ENCODE data around the gene KLK7. TPM values are rescaled to one million over a fixed set of nuclear protein-coding genes. Genes with fewer than 3 reads are reported as not detected.

The KLK7 gene
- total and polyA plus RNA-seq, 12 donors: 0.03 to 0.06 TPM; not detected in 10

- TF ChIP-seq CTCF (IDR thresholded peaks at IDR 0.05) (no peak), POLR2A (IDR thresholded peaks at IDR 0.05) (no peak)
- H3K36me3 ChIP-seq (replicated peaks in 1 of 2): no peaks in the 10 kb centered on the region
- peaks cover 14% of the 10 kb centered on the region for H3K27me3 ChIP-seq
- no peak overlapping the region for H3K4me3 ChIP-seq
- H3K27ac ChIP-seq: no peak overlapping the region
- intact Hi-C loops (cut with DNase I): loop anchor here in 1 of 2 donors (10.0 kb wide), 1 partner anchor 85 kb away; no protein-coding TSS in a partner anchor
- no peak for DNase-seq
- H3K9me3 ChIP-seq (replicated peaks in 1 of 3): no peaks in the 10 kb centered on the region
- 61 to 73% (median 65%) methylated on average over 4 of the region's 4 CpGs for WGBS, 4 donors
- H3K4me1 ChIP-seq (replicated peaks in 1 of 2): no peaks in the 10 kb centered on the region
Measured at GRCh38 chr19:51010066-51010795, 26.5 kb upstream of the KLK7 start.

DNA sequence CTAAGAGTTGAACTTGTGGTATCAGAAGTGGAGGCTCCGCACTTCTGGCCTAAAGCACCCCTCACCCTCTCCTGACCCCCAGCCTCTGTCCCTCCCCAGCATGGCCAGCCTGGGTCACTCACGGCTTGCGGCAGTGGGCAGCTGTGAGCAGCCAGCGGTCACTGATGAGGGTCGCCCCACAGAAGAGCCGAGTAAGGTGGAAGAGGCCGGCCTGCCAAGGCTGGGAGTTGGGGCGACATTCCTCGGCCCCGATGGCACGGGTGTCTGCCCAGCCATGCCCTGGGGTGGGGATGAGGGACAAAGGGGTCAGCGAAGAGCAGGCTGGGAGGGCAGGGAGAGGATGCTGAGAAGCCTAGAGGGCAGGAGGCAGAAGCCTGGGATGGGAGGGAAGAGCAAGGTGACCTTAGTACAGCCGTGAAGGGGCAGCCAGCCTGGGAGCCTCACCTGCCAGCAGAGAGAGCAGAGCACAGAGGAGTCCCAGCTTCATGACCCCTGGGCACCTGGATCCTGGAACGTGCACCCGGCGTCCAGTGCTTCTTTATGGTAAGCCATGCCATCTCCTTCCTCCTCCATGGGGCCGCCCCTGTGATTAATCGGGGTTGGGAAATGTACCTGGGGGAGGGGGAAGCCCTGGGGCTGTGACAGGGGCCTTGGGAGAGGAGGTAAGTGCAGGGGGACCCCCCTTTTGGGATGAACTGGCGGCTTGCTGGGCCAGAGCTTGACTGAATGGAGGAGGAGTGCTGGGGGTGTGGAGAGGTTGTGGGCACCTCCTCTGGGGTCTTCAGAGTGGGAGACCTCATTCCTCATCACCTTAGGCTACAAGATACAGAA, 25.6 kb upstream of the KLK7 start:
- 61 to 72% (median 67%) methylated on average over 7 to 19 of the region's 19 CpGs for WGBS, 4 donors
- no peaks in the 10 kb centered on the region for H3K36me3 ChIP-seq (replicated peaks in 1 of 2)
- H3K27ac ChIP-seq: no peak overlapping the region
- TF ChIP-seq POLR2A (IDR thresholded peaks at IDR 0.05) (no peak), CTCF (IDR thresholded peaks at IDR 0.05) (no peak)
- no peak overlapping the region for H3K4me3 ChIP-seq
- DNase-seq: no peak
- no peaks in the 10 kb centered on the region for H3K4me1 ChIP-seq (replicated peaks in 1 of 2)
- intact Hi-C loops (cut with DNase I): no loop called here
- peaks cover 10% of the 10 kb centered on the region for H3K27me3 ChIP-seq
- no peaks in the 10 kb centered on the region for H3K9me3 ChIP-seq (replicated peaks in 1 of 3)

DNA sequence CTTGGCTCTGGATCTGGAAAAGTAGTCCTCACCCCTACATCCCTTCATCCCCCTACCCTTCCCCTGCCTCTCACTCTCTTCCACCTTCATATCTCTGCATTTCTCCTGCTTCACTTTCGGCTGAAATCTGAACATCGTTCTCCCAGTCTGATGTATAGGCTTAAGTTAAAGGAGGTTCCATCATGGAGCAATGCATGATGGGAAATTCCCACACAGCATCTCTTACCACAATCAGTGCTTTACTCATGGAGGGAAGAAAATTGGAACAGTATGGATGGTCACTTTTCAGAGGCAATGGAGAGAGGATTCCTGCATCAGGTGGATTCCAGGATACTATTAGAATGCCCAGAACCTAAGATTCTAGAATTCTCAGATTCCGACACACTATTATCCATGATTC, 23.8 kb upstream of the KLK7 start:
- H3K4me1 ChIP-seq (replicated peaks in 1 of 2): no peaks in the 10 kb centered on the region
- 72 to 83% (median 75%) methylated on average over 3 of the region's 3 CpGs for WGBS, 4 donors
- H3K27ac ChIP-seq: no peak overlapping the region
- no peak for TF ChIP-seq POLR2A (IDR thresholded peaks at IDR 0.05)
- no peak for TF ChIP-seq CTCF (IDR thresholded peaks at IDR 0.05)
- H3K4me3 ChIP-seq: no peak overlapping the region
- intact Hi-C loops (cut with DNase I): no loop called here
- no peaks in the 10 kb centered on the region for H3K36me3 ChIP-seq (replicated peaks in 1 of 2)
- DNase-seq: no peak
- H3K9me3 ChIP-seq (replicated peaks in 1 of 3): no peaks in the 10 kb centered on the region
- H3K27me3 ChIP-seq: peaks cover 14% of the 10 kb centered on the region

DNA sequence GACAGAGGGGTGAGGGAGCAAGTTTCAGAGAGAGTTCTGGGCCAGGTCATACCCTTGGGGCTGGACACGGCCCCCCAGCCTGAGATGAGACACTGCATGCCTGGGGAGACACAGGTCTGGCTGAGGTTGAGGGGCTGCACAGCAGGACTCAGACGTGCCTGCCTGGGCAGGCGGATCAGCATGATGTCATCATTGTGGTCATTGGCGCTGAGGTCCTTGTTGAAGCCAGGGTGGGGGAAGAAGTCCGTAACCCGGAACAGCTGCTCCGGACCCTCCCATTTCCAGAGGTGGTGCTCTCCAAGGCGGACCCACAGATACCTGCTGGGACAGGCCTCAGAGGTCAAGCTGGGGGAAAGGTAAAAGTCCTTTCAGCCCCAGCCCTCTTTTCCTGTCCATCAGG, 22.7 kb upstream of the KLK7 start:
- TF ChIP-seq POLR2A (IDR thresholded peaks at IDR 0.05) (no peak), CTCF (IDR thresholded peaks at IDR 0.05) (no peak)
- no peaks in the 10 kb centered on the region for H3K9me3 ChIP-seq (replicated peaks in 1 of 3)
- no peaks in the 10 kb centered on the region for H3K36me3 ChIP-seq (replicated peaks in 1 of 2)
- H3K4me1 ChIP-seq (replicated peaks in 1 of 2): no peaks in the 10 kb centered on the region
- 19 to 48% (median 41%) methylated on average over 3 to 8 of the region's 8 CpGs for WGBS, 4 donors
- H3K27ac ChIP-seq: no peak overlapping the region
- H3K4me3 ChIP-seq: no peak overlapping the region
- no peak for DNase-seq
- intact Hi-C loops (cut with DNase I): no loop called here
- H3K27me3 ChIP-seq: peaks cover 12% of the 10 kb centered on the region
